K562 (cell line): ENCODE data around the gene HES5. TPM values are rescaled to one million over a fixed set of nuclear protein-coding genes. Genes with fewer than 3 reads are reported as not detected.
A peak's percentile ranks its signal among the peaks of the same experiment; 100 is the strongest.

ENCODE experiments used
- CBX3 ChIP-seq, 2 experiments: IDR thresholded peaks; 1 replicate in 1 of 2; 2 replicates in 1 of 2; pipeline ENCODE4 v1.6.1; 2012; ENCODE audit warnings: inconsistent platforms in 2 of 2, low read length in 2 of 2, borderline replicate concordance in 1 of 2, control low read depth in 1 of 2
- GABPB2 ChIP-seq: fragments of 250-450 bp; sonication (Bioruptor Pico); conservative IDR thresholded peaks from 2 replicates; pipeline ENCODE4 v1.5.1; 2021; ENCODE audit warnings: mild to moderate bottlenecking
- GTF2A2 ChIP-seq: IDR thresholded peaks from 2 replicates; pipeline ENCODE4 v1.6.1; 2016; ENCODE audit warnings: mild to moderate bottlenecking, missing genetic modification characterization, missing compliant biosample characterization
- IFI16 ChIP-seq: fragments of 250-450 bp; sonication (Bioruptor Pico); IDR thresholded peaks from 2 replicates; pipeline ENCODE4 v2.1.2; 2022; ENCODE audit warnings: mild to moderate bottlenecking, inconsistent platforms
- RBM17 ChIP-seq: fragments of 200-400 bp; formaldehyde crosslinking; IDR thresholded peaks from 2 replicates; pipeline ENCODE4 v1.6.1; 2017; ENCODE audit warnings: low read depth, mild to moderate bottlenecking, low read length, borderline replicate concordance
- SMAD4 ChIP-seq: fragments of 250-450 bp; sonication (Bioruptor Pico); conservative IDR thresholded peaks from 2 replicates; pipeline ENCODE4 v1.8.0; 2021; ENCODE audit warnings: inconsistent platforms, mild to moderate bottlenecking, moderate library complexity
- SNRNP70 ChIP-seq: fragments of 200-400 bp; formaldehyde crosslinking; optimal IDR thresholded peaks from 2 replicates; pipeline ENCODE3; 2017; ENCODE audit warnings: low read depth, low read length
- XRCC5 ChIP-seq: fragments of 200-400 bp; formaldehyde crosslinking; IDR thresholded peaks from 2 replicates; pipeline ENCODE4 v1.6.1; 2017; ENCODE audit warnings: low read depth, mild to moderate bottlenecking, low read length
- polyA plus RNA-seq, 8 experiments: library from polyadenylated mRNA; depleted of rRNA in 4 of 8; stranded (reverse) in 5 of 8; unstranded in 3 of 8; fragments of >200 nt; fragmentation: Nextera tagmentation in 2 of 8; fragmentation: Illumina TruSeq in 1 of 8; extraction: Ambion mirVana in 2 of 8; extraction: Trizol in 1 of 8; gene quantifications; 2 replicates each; pipeline versions ENCODE4 v1.2.1 to v1.2.3, GENCODE V29; 2011 to 2014; ENCODE audit warnings: inconsistent platforms in 1 of 8, missing spikeins in 1 of 8
- total RNA-seq, 7 experiments: library from RNA; depleted of rRNA in 6 of 7; stranded (reverse); fragments of >200 nt in 6 of 7; fragmentation: Illumina TruSeq in 2 of 7; extraction: Trizol in 2 of 7; gene quantifications; 2 replicates each; pipeline versions ENCODE4 v1.2.1 to v1.2.3, GENCODE V29; 2011 to 2021; ENCODE audit warnings: low replicate concordance in 1 of 7
- TF ChIP-seq, protein P1 (sequence below): fragments of 450-650 bp; IDR thresholded peaks from 2 replicates; pipeline ENCODE4 v1.6.1; 2016; ENCODE audit warnings: mild to moderate bottlenecking, moderate library complexity
- TF ChIP-seq, protein P2 (sequence below): fragments of 450-650 bp; IDR thresholded peaks from 2 replicates; pipeline ENCODE4 v1.6.1; 2014; ENCODE audit warnings: low read depth, mild to moderate bottlenecking, moderate library complexity, borderline replicate concordance
- TF ChIP-seq, protein P3 (sequence below): sonication (generic); formaldehyde crosslinking; IDR thresholded peaks from 2 replicates; pipeline ENCODE4 v1.8.0; 2022; ENCODE audit warnings: mild to moderate bottlenecking, low read depth, missing genetic modification reagents

HES5 gene
- total and polyA plus RNA-seq, 9 of the 15 experiments (the other 6 are each of a cell fraction or from before 2014, with no cell fraction given) = not detected

DNA sequence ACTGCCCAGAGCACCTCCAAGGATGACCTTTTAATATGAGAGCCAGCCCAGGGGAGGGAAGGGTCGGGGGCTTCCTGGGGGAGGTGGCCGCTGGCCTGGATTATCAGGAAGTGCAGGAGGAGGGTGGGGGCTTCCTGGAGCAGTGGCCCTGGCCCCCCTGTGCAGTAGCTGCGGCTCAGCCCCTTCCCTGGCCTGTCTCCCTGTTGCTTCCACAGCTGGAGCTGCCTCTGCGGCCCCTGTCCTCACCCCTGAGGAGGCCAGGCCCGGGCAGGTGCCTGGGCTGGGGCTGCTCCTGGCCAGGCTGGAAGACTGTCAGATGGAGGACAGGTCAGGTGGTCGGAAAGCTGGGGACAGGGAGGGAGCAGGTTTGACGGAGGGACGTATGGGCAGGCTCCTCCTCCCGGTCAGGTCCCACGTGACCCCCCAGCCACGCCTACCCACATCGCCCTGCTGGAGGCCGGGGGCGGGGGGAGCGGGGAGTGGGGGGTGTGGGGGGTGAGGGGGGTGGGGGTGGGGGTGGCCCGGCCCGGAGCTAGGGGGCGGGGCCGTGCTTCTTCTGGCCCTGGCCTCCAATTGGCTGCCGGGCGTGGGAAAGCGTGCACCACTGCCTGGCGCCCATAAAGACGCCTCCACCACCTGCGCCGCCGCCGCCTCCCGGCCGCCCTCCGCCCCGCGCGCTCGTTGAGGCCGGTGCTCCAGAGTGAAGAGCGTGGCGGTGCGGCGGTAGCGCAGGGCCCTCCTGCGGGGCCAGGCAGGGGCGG, 15.9 kb upstream of the HES5 start (continued):
- TF ChIP-seq, protein P1, sequence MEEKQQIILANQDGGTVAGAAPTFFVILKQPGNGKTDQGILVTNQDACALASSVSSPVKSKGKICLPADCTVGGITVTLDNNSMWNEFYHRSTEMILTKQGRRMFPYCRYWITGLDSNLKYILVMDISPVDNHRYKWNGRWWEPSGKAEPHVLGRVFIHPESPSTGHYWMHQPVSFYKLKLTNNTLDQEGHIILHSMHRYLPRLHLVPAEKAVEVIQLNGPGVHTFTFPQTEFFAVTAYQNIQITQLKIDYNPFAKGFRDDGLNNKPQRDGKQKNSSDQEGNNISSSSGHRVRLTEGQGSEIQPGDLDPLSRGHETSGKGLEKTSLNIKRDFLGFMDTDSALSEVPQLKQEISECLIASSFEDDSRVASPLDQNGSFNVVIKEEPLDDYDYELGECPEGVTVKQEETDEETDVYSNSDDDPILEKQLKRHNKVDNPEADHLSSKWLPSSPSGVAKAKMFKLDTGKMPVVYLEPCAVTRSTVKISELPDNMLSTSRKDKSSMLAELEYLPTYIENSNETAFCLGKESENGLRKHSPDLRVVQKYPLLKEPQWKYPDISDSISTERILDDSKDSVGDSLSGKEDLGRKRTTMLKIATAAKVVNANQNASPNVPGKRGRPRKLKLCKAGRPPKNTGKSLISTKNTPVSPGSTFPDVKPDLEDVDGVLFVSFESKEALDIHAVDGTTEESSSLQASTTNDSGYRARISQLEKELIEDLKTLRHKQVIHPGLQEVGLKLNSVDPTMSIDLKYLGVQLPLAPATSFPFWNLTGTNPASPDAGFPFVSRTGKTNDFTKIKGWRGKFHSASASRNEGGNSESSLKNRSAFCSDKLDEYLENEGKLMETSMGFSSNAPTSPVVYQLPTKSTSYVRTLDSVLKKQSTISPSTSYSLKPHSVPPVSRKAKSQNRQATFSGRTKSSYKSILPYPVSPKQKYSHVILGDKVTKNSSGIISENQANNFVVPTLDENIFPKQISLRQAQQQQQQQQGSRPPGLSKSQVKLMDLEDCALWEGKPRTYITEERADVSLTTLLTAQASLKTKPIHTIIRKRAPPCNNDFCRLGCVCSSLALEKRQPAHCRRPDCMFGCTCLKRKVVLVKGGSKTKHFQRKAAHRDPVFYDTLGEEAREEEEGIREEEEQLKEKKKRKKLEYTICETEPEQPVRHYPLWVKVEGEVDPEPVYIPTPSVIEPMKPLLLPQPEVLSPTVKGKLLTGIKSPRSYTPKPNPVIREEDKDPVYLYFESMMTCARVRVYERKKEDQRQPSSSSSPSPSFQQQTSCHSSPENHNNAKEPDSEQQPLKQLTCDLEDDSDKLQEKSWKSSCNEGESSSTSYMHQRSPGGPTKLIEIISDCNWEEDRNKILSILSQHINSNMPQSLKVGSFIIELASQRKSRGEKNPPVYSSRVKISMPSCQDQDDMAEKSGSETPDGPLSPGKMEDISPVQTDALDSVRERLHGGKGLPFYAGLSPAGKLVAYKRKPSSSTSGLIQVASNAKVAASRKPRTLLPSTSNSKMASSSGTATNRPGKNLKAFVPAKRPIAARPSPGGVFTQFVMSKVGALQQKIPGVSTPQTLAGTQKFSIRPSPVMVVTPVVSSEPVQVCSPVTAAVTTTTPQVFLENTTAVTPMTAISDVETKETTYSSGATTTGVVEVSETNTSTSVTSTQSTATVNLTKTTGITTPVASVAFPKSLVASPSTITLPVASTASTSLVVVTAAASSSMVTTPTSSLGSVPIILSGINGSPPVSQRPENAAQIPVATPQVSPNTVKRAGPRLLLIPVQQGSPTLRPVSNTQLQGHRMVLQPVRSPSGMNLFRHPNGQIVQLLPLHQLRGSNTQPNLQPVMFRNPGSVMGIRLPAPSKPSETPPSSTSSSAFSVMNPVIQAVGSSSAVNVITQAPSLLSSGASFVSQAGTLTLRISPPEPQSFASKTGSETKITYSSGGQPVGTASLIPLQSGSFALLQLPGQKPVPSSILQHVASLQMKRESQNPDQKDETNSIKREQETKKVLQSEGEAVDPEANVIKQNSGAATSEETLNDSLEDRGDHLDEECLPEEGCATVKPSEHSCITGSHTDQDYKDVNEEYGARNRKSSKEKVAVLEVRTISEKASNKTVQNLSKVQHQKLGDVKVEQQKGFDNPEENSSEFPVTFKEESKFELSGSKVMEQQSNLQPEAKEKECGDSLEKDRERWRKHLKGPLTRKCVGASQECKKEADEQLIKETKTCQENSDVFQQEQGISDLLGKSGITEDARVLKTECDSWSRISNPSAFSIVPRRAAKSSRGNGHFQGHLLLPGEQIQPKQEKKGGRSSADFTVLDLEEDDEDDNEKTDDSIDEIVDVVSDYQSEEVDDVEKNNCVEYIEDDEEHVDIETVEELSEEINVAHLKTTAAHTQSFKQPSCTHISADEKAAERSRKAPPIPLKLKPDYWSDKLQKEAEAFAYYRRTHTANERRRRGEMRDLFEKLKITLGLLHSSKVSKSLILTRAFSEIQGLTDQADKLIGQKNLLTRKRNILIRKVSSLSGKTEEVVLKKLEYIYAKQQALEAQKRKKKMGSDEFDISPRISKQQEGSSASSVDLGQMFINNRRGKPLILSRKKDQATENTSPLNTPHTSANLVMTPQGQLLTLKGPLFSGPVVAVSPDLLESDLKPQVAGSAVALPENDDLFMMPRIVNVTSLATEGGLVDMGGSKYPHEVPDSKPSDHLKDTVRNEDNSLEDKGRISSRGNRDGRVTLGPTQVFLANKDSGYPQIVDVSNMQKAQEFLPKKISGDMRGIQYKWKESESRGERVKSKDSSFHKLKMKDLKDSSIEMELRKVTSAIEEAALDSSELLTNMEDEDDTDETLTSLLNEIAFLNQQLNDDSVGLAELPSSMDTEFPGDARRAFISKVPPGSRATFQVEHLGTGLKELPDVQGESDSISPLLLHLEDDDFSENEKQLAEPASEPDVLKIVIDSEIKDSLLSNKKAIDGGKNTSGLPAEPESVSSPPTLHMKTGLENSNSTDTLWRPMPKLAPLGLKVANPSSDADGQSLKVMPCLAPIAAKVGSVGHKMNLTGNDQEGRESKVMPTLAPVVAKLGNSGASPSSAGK = peak; percentile 68; the same call in 1 of the 2 replicates
- TF ChIP-seq, protein P2, sequence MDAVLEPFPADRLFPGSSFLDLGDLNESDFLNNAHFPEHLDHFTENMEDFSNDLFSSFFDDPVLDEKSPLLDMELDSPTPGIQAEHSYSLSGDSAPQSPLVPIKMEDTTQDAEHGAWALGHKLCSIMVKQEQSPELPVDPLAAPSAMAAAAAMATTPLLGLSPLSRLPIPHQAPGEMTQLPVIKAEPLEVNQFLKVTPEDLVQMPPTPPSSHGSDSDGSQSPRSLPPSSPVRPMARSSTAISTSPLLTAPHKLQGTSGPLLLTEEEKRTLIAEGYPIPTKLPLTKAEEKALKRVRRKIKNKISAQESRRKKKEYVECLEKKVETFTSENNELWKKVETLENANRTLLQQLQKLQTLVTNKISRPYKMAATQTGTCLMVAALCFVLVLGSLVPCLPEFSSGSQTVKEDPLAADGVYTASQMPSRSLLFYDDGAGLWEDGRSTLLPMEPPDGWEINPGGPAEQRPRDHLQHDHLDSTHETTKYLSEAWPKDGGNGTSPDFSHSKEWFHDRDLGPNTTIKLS = no peak
- TF ChIP-seq GTF2A2 = no peak
- no peak for TF ChIP-seq SMAD4 (CRISPR knock-in tag)
- TF ChIP-seq CBX3 (IDR thresholded peaks at IDR 0.05; ENCODE audit: borderline replicate concordance in 1 of 2, low read length in 2 of 2) = no peak
- TF ChIP-seq XRCC5 = 0 out of 2 replicates have a peak, but pooled peaks have one; percentile 13
- TF ChIP-seq, protein P3, sequence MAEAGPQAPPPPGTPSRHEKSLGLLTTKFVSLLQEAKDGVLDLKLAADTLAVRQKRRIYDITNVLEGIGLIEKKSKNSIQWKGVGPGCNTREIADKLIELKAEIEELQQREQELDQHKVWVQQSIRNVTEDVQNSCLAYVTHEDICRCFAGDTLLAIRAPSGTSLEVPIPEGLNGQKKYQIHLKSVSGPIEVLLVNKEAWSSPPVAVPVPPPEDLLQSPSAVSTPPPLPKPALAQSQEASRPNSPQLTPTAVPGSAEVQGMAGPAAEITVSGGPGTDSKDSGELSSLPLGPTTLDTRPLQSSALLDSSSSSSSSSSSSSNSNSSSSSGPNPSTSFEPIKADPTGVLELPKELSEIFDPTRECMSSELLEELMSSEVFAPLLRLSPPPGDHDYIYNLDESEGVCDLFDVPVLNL = no peak
- TF ChIP-seq GABPB2 (CRISPR knock-in tag) = no peak
- TF ChIP-seq RBM17 = no peak
- TF ChIP-seq SNRNP70 = no peak
- no peak for TF ChIP-seq IFI16 (CRISPR knock-in tag)
